A549 treated with AZD9567 at 1 μM for 4 hours (cell line): ENCODE data around the gene OR51A7. TPM values are rescaled to one million over a fixed set of nuclear protein-coding genes. Genes with fewer than 3 reads are reported as not detected.

Experiments
- total RNA-seq: library from RNA; stranded (reverse); fragments of 200-300 nt; extraction: Qiagen RNA extraction; gene quantifications from 5 replicates; pipeline ENCODE4 v1.2.3, GENCODE V29; 2022; ENCODE audit not compliant: insufficient read depth

OR51A7 gene, protein sequence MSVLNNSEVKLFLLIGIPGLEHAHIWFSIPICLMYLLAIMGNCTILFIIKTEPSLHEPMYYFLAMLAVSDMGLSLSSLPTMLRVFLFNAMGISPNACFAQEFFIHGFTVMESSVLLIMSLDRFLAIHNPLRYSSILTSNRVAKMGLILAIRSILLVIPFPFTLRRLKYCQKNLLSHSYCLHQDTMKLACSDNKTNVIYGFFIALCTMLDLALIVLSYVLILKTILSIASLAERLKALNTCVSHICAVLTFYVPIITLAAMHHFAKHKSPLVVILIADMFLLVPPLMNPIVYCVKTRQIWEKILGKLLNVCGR
- total RNA-seq, result not detected in 5 replicates

DNA sequence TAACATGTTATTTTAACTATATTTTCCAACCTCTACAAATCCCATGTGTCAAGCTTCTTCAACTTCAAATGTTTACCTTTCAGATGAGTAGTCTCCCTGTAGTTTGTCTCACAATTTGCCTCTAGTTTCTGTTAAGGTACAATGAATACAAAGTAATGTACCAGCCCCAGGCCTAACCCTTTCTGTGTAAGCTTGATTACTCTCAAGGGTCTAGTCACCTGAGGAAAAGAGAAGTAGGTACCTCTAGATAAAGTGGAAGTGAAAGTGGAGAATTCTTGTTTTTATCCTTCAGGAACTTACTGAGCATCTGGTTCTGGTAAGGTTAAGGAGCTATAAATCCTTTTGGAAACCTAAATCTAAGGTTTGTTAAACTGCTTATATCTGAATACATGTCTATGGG lies at the start of gene OR51A7:
TSS of gene OR51A7 (plus strand) at position 300 of the 400 bp plus-strand sequence. CDS start 3,587 bp downstream, outside the sequence.

DNA sequence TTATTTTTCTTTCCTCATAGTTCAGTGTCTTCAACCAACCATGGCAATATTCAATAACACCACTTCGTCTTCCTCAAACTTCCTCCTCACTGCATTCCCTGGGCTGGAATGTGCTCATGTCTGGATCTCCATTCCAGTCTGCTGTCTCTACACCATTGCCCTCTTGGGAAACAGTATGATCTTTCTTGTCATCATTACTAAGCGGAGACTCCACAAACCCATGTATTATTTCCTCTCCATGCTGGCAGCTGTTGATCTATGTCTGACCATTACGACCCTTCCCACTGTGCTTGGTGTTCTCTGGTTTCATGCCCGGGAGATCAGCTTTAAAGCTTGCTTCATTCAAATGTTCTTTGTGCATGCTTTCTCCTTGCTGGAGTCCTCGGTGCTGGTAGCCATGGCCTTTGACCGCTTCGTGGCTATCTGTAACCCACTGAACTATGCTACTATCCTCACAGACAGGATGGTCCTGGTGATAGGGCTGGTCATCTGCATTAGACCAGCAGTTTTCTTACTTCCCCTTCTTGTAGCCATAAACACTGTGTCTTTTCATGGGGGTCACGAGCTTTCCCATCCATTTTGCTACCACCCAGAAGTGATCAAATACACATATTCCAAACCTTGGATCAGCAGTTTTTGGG lies 21.6 kb upstream of the OR51A7 start, which contains the start of gene OR51T1:
TSS of gene OR51T1 (plus strand) at position 41 of the 641 bp plus-strand sequence. CDS start at position 41, 0 bp downstream.

DNA sequence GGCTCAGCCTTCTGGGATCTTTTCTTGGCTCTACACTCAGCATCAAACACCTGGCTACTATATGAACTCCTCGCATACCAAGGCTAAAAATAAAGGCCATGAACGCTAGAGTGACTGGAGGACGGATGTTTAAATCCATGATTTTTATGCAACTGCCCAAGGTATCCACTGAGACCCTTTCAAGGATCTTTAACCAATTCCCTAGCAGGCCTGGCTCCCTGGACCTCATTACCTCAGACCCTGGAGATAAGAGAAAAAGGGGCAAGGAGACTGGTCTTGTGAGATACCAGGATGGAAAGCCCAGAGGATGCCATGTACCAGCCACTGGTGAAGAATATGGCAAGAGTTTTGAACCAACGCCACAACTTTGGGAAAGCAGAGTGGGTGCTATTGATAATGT lies 15.7 kb downstream of the OR51A7 start, which contains the start of gene OR51G2:
TSS of gene OR51G2 (minus strand) at position 101 of the 400 bp plus-strand sequence. CDS start 3,687 bp downstream, outside the sequence.

DNA sequence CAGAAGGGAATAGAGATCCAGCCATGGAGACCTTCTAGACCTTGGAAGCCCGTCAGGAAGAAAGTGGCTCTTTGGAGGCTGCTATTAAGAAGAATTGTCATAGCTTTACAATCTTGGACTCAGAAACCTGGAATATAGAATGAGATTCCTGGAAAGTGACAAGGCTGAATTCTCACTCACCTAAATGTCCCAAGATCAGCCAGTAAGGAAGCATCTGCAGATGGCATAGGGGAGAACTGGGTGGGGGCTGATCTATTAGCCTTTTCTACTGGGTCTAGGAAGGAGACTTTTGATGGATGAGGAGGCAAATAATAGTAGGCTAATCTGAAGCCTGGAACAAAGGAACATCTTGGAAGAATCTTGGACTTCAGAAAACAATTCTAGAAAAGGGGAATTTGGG lies 20.7 kb downstream of the OR51A7 start, which contains the start of gene OR51G1:
TSS of gene OR51G1 (minus strand) at position 101 of the 400 bp plus-strand sequence. CDS start at position 101, 0 bp downstream.

DNA sequence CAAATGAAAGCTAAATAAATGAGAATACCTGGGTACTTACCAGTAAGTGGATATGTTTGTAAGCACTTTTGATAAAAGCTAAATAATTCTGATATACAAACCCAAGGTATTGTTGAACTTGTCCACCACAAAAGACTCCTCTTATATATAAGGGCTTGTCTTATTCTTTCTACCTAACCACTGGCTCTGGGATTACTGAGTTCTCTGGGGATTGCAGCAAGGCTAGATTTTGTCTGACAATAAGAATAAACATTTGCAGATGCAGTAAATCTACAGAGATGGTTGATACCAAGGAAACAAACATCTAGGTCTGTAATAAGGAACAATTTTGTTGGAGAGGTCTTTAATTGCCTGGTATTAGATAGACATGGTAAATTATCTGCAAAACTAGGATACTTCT lies 43.9 kb downstream of the OR51A7 start, which contains the start of gene OR51A4:
TSS of gene OR51A4 (minus strand) at position 101 of the 400 bp plus-strand sequence. CDS start 505 bp downstream, outside the sequence.

DNA sequence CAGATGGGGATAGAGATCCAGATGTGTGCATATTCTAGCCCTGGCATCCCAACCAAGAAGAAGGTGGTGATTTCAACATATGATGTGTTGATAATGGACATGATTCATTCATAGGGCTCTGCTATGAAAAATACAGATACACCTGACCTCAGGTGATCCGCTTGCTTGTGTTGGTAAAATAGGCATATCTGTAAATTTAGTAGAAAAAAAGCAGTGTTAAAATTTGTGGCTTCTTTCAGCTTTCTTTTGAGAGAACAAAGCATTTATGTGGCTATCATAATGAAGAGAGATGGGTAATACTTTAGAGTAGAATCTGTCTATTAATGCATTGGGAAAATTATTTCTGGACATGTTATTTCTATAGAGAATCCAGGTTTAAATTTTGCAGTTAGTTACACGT lies 52.0 kb downstream of the OR51A7 start, which contains the start of gene OR51A2:
TSS of gene OR51A2 (minus strand) at position 101 of the 400 bp plus-strand sequence. CDS start at position 101, 0 bp downstream.

Other genes with a start within 250 kb of the OR51A7 start
- not detected in 5 replicates for gene OR51E2, start 205.9 kb upstream of the OR51A7 start, total RNA-seq
- not detected in 5 replicates for gene MMP26, start 199.0 kb upstream of the OR51A7 start, total RNA-seq
- gene OR51F1, start 133.8 kb upstream of the OR51A7 start, total RNA-seq, result not detected in 5 replicates
- gene OR52R1, start 99.4 kb upstream of the OR51A7 start, total RNA-seq, result not detected in 5 replicates
- not detected in 5 replicates for gene OR51F2, start 82.5 kb upstream of the OR51A7 start, total RNA-seq
- gene OR51S1, start 54.6 kb upstream of the OR51A7 start, total RNA-seq, result not detected in 5 replicates
- not detected in 5 replicates for gene OR51T1, start 21.9 kb upstream of the OR51A7 start, total RNA-seq
- not detected in 5 replicates for gene OR51G2, start 15.6 kb downstream of the OR51A7 start, total RNA-seq
- gene OR51G1, start 20.6 kb downstream of the OR51A7 start, total RNA-seq, result not detected in 5 replicates
- not detected in 5 replicates for gene OR51A4, start 43.8 kb downstream of the OR51A7 start, total RNA-seq
- gene OR51A2, start 51.9 kb downstream of the OR51A7 start, total RNA-seq, result not detected in 5 replicates
- gene OR51L1, start 91.1 kb downstream of the OR51A7 start, total RNA-seq, result not detected in 5 replicates
- gene OR52J3, start 142.7 kb downstream of the OR51A7 start, total RNA-seq, result not detected in 5 replicates
- not detected in 5 replicates for gene OR52E2, start 155.8 kb downstream of the OR51A7 start, total RNA-seq
- not detected in 5 replicates for gene OR52E1, start 165.8 kb downstream of the OR51A7 start, total RNA-seq
- gene OR52A5, start 234.6 kb downstream of the OR51A7 start, total RNA-seq, result not detected in 5 replicates